ENCODE measurements around the gene AGTR1.

The AGTR1 gene

DNA sequence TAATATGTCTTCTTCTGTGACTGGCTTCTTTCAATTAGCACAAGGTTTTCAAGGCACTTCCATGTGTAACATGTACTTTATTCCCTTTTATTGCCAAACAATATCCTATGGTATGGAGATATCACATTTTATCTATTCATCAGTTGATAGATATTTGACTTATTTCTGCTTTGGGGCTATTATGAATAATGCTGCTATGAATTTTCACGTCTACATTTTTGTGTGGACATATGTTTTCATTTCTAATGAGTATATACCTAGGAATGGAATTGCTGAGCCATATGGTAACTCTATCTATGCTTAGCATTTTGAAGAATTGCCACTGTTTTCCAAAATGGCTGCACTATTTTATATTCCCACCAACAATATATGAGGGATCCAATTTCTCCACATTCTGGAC is 3.6 kb upstream of the AGTR1 start:
- no peak overlapping the region for H3K27ac ChIP-seq (ENCODE audit: low read depth, low read length, poor library complexity, severe bottlenecking)
- no peak overlapping the region for H3K4me2 ChIP-seq (ENCODE audit: low read length)
- H3K9me2 ChIP-seq (ENCODE audit: low read depth, low read length): no peaks in the 10 kb centered on the region
- H3F3A ChIP-seq (ENCODE audit: insufficient read depth, low read length): no peaks in the 10 kb centered on the region
- H3K9ac ChIP-seq (ENCODE audit: low read length): no peak overlapping the region
- TF ChIP-seq, protein P1, sequence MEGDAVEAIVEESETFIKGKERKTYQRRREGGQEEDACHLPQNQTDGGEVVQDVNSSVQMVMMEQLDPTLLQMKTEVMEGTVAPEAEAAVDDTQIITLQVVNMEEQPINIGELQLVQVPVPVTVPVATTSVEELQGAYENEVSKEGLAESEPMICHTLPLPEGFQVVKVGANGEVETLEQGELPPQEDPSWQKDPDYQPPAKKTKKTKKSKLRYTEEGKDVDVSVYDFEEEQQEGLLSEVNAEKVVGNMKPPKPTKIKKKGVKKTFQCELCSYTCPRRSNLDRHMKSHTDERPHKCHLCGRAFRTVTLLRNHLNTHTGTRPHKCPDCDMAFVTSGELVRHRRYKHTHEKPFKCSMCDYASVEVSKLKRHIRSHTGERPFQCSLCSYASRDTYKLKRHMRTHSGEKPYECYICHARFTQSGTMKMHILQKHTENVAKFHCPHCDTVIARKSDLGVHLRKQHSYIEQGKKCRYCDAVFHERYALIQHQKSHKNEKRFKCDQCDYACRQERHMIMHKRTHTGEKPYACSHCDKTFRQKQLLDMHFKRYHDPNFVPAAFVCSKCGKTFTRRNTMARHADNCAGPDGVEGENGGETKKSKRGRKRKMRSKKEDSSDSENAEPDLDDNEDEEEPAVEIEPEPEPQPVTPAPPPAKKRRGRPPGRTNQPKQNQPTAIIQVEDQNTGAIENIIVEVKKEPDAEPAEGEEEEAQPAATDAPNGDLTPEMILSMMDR (IDR thresholded peaks at IDR 0.05; ENCODE audit: low read length): no peak
- no peak for TF ChIP-seq EZH2 (IDR thresholded peaks at IDR 0.05; ENCODE audit: borderline replicate concordance, low read length)
- H3K79me2 ChIP-seq (ENCODE audit: insufficient read depth, low read length): no peaks in the 10 kb centered on the region
- H3K4me3 ChIP-seq (ENCODE audit: low read depth, low read length, poor library complexity, severe bottlenecking): no peak overlapping the region
- H4K20me1 ChIP-seq (ENCODE audit: insufficient read depth, low read length): no peaks in the 10 kb centered on the region
- no peaks in the 10 kb centered on the region for H3K4me1 ChIP-seq (ENCODE audit: insufficient read depth, low read length, severe bottlenecking)
- H2AFZ ChIP-seq (ENCODE audit: low read length): no peak overlapping the region
- H3K27me3 ChIP-seq (ENCODE audit: insufficient read depth, low read length): no peaks in the 10 kb centered on the region
- no peaks in the 10 kb centered on the region for H3K9me3 ChIP-seq (ENCODE audit: low read length)
- H3K36me3 ChIP-seq (ENCODE audit: insufficient read depth, low read length): no peaks in the 10 kb centered on the region

DNA sequence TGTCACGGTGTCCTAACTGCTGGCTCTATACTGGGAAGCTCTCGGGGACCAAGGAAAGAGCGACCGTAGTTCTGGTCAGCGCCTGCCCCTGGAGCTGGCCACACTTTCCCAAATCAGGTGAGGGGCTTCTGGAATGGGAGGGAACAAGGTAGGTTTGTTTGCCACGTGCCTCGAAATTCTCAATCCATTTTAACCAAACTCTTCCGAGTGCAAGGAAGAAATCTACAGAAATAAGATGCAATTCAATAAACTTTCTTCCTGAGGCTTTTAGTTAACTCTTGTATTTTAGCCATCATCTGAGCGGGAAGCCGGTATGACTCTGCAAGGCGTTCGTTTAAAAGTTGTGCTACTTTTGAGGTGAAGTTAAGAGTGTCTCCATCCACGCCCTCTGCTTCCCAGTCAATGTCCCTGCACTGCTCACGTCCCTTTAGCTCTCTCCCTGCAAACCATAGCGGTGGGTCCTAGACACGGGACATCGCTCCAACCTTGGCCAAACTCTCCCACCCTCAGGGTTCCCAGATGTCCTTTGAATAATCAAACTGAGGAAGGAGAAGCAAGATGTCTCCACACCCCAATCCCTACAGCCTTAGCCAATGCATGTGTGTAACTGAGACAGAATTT is 597 bp downstream of the AGTR1 start:
- H3K4me2 ChIP-seq (ENCODE audit: low read length): no peak overlapping the region
- no peak for TF ChIP-seq EZH2 (IDR thresholded peaks at IDR 0.05; ENCODE audit: borderline replicate concordance, low read length)
- TF ChIP-seq, protein P1 (IDR thresholded peaks at IDR 0.05; ENCODE audit: low read length): no peak
- H3K9me2 ChIP-seq (ENCODE audit: low read depth, low read length): no peaks in the 10 kb centered on the region
- H3K9ac ChIP-seq (ENCODE audit: low read length): no peak overlapping the region
- no peaks in the 10 kb centered on the region for H3K9me3 ChIP-seq (ENCODE audit: low read length)
- H3K79me2 ChIP-seq (ENCODE audit: insufficient read depth, low read length): no peaks in the 10 kb centered on the region
- no peak overlapping the region for H3K4me3 ChIP-seq (ENCODE audit: low read depth, low read length, poor library complexity, severe bottlenecking)
- no peak overlapping the region for H3K27ac ChIP-seq (ENCODE audit: low read depth, low read length, poor library complexity, severe bottlenecking)
- no peaks in the 10 kb centered on the region for H3K27me3 ChIP-seq (ENCODE audit: insufficient read depth, low read length)
- no peaks in the 10 kb centered on the region for H3K4me1 ChIP-seq (ENCODE audit: insufficient read depth, low read length, severe bottlenecking)
- H4K20me1 ChIP-seq (ENCODE audit: insufficient read depth, low read length): no peaks in the 10 kb centered on the region
- no peaks in the 10 kb centered on the region for H3F3A ChIP-seq (ENCODE audit: insufficient read depth, low read length)
- H3K36me3 ChIP-seq (ENCODE audit: insufficient read depth, low read length): no peaks in the 10 kb centered on the region
- no peak overlapping the region for H2AFZ ChIP-seq (ENCODE audit: low read length)

DNA sequence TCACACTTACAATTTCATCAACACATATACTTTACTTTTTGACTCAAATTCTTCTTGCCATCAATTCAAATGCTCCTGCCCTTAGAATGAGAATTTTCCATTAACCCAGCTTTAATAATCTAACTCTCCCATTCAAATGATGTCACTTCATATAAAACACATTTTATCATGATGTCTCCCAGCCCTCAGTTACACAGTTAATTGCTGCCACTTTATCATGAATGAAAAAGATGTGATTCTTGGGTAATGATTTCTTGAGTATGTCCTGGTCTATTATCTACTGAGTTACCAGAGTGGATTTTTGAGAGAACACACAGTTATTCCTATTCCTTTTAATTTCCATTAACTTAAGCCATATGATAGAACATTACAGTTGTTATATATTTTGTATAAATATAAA is 7.6 kb downstream of the AGTR1 start:
- Histone ChIP-seq H3K4me2 (ENCODE audit: low read length) (no peak overlapping the region), H3K4me3 (ENCODE audit: low read depth, low read length, poor library complexity, severe bottlenecking) (no peak overlapping the region), H4K20me1 (ENCODE audit: insufficient read depth, low read length) (no peaks in the 10 kb centered on the region), H3K36me3 (ENCODE audit: insufficient read depth, low read length) (no peaks in the 10 kb centered on the region), H3K79me2 (ENCODE audit: insufficient read depth, low read length) (no peaks in the 10 kb centered on the region), H3K4me1 (ENCODE audit: insufficient read depth, low read length, severe bottlenecking) (no peaks in the 10 kb centered on the region), H3F3A (ENCODE audit: insufficient read depth, low read length) (no peaks in the 10 kb centered on the region), H3K27me3 (ENCODE audit: insufficient read depth, low read length) (no peaks in the 10 kb centered on the region), H3K9ac (ENCODE audit: low read length) (no peak overlapping the region), H3K9me2 (ENCODE audit: low read depth, low read length) (no peaks in the 10 kb centered on the region), H2AFZ (ENCODE audit: low read length) (no peak overlapping the region), H3K9me3 (ENCODE audit: low read length) (no peaks in the 10 kb centered on the region), H3K27ac (ENCODE audit: low read depth, low read length, poor library complexity, severe bottlenecking) (no peak overlapping the region)
- TF ChIP-seq, protein P1 (IDR thresholded peaks at IDR 0.05; ENCODE audit: low read length): no peak
- TF ChIP-seq EZH2 (IDR thresholded peaks at IDR 0.05; ENCODE audit: borderline replicate concordance, low read length): no peak

Measured in OCI-LY1 (cell line).